Activated B cell treated with CpG ODN at 0.5 μM for 24 hours (primary cell): Measurements from ENCODE around the gene CCDC169. TPM values are rescaled to one million over a fixed set of nuclear protein-coding genes. Genes with fewer than 3 reads are reported as not detected.

Experiments
- ATAC-seq: fragments of 200-7000 bp; cut with Tn5 transposase; one replicate; pipeline ENCODE4 v1.10.0; 2021; ENCODE audit warnings: low read depth, mild to moderate bottlenecking, moderate library complexity
- CTCF ChIA-PET: fragments of 350-600 bp; sonication (Branson Sonifier 250); formaldehyde crosslinking; loops from one replicate; lab custom pipeline; 2021; ENCODE audit warnings: antibody characterized with exemption; lab: Charles Lee
- POLR2A ChIA-PET: fragments of 350-600 bp; sonication (Branson Sonifier 250); formaldehyde crosslinking; loops from one replicate; lab custom pipeline; 2021; ENCODE audit warnings: antibody characterized with exemption; lab: Charles Lee
- DNase-seq: peaks from one replicate; pipeline ENCODE4 v3.0.0; 2022
- H3K27ac Mint-ChIP-seq: one replicate; pipeline ENCODE4 v1.8.0; 2020; ENCODE audit warnings: mixed read lengths
- H3K27me3 Mint-ChIP-seq: one replicate; pipeline ENCODE4 v1.8.0; 2021; ENCODE audit warnings: mixed read lengths
- H3K36me3 Mint-ChIP-seq: one replicate; pipeline ENCODE4 v1.8.0; 2021; ENCODE audit warnings: low read depth, mixed read lengths
- H3K4me1 Mint-ChIP-seq: one replicate; pipeline ENCODE4 v1.8.0; 2021; ENCODE audit warnings: mixed read lengths
- H3K4me3 Mint-ChIP-seq: one replicate; pipeline ENCODE4 v1.8.0; 2020; ENCODE audit warnings: mild to moderate bottlenecking, mixed read lengths
- H3K9me3 Mint-ChIP-seq: one replicate; pipeline ENCODE4 v1.8.0; 2020; ENCODE audit warnings: mixed read lengths
- intact Hi-C: fragments of 100-400 bp; cut with micrococcal nuclease; formaldehyde crosslinking; loops from one replicate; pipeline ENCODE4 v1.15.1; 2024
- total RNA-seq: library from RNA; stranded (reverse); gene quantifications from 2 replicates; pipeline ENCODE4 v1.2.3, GENCODE V29; 2022
- TF ChIP-seq, protein P1 (sequence below): fragments of 200-600 bp; IDR thresholded peaks from one replicate; pipeline ENCODE4 v1.8.0; 2022; ENCODE audit warnings: antibody characterized with exemption, mild to moderate bottlenecking

CCDC169 gene
- total RNA-seq, 1 donor from 2014 or later = 0.18 TPM

DNA sequence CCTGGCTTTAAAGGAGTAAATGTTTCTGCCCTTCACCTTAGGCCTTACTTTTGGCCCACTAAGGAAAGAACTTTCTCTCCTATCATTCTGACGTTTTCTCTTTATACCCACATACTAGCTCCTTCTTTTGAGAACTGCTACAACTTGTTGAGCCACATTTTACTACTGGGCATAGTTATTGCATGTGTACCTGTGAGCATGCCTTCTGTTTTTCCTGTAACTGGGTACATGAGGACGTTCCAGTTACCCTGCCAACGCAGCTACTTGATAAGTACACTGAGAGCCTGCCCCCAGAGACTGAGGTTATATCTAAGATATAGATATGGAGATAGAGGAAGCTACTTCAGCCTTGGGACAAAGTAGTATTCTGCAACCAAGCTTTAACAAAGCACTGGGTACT lies 3.5 kb downstream of the CCDC169 start:
- no peak for DNase-seq
- H3K27ac Mint-ChIP-seq = no peak overlapping the region
- CTCF ChIA-PET = no interaction called here
- no peak for ATAC-seq
- H3K27me3 Mint-ChIP-seq = peaks cover 18% of the 10 kb centered on the region
- POLR2A ChIA-PET = no interaction called here
- intact Hi-C loops = no loop called here
- no peak overlapping the region for H3K4me3 Mint-ChIP-seq
- TF ChIP-seq, protein P1, sequence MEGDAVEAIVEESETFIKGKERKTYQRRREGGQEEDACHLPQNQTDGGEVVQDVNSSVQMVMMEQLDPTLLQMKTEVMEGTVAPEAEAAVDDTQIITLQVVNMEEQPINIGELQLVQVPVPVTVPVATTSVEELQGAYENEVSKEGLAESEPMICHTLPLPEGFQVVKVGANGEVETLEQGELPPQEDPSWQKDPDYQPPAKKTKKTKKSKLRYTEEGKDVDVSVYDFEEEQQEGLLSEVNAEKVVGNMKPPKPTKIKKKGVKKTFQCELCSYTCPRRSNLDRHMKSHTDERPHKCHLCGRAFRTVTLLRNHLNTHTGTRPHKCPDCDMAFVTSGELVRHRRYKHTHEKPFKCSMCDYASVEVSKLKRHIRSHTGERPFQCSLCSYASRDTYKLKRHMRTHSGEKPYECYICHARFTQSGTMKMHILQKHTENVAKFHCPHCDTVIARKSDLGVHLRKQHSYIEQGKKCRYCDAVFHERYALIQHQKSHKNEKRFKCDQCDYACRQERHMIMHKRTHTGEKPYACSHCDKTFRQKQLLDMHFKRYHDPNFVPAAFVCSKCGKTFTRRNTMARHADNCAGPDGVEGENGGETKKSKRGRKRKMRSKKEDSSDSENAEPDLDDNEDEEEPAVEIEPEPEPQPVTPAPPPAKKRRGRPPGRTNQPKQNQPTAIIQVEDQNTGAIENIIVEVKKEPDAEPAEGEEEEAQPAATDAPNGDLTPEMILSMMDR = no peak
- peaks cover 5% of the 10 kb centered on the region for H3K9me3 Mint-ChIP-seq
- peaks cover 18% of the 10 kb centered on the region for H3K4me1 Mint-ChIP-seq
- H3K36me3 Mint-ChIP-seq = no peaks in the 10 kb centered on the region

- Mint-ChIP-seq H3K4me3 (no peak overlapping the region), H3K27ac (no peak overlapping the region), H3K27me3 (peaks cover 14% of the 10 kb centered on the region), H3K4me1 (peaks cover 16% of the 10 kb centered on the region), H3K36me3 (no peaks in the 10 kb centered on the region), H3K9me3 (peaks cover 6% of the 10 kb centered on the region)
- ATAC-seq (no peak), DNase-seq (no peak)
- CTCF ChIA-PET = no interaction called here
- TF ChIP-seq, protein P1 = no peak
- POLR2A ChIA-PET = no interaction called here
- intact Hi-C loops = no loop called here
Measured at GRCh38 chr13:36293497-36293896, 4.1 kb downstream of the CCDC169 start.

DNA sequence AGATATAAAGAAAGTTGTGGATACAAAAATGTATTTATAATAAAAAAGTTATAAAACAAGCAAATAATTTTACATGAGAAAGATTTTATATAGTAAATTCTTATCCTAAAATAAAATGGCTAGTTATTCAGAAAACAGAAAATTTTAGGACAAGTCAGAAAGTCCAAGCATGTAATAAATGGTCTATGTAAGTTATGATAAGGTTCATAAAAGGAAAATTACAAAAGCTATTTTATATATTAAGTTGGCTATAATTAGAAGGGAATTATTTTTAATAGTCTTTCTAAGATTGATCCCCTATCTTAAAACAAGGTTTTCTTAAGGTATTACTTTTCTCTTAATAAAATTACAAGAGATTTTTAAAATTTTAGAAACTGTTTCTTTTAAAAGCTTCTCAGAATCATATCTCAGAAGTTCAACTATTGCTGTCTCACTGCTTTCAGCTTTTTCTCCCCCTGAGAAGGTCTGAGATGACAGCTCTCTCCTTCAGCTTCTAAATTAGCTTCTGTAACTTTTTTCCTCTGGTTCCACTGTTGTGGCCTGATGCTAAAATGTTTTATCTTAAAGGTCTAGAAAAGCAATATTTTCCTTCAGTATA lies 8.7 kb downstream of the CCDC169 start:
- H3K4me1 Mint-ChIP-seq = no peaks in the 10 kb centered on the region
- H3K27ac Mint-ChIP-seq = no peak overlapping the region
- TF ChIP-seq, protein P1 = no peak
- POLR2A ChIA-PET = no interaction called here
- peaks cover 6% of the 10 kb centered on the region for H3K9me3 Mint-ChIP-seq
- intact Hi-C loops = no loop called here
- H3K27me3 Mint-ChIP-seq = no peaks in the 10 kb centered on the region
- no peak for ATAC-seq
- H3K4me3 Mint-ChIP-seq = no peak overlapping the region
- no peaks in the 10 kb centered on the region for H3K36me3 Mint-ChIP-seq
- CTCF ChIA-PET = no interaction called here
- DNase-seq = no peak

GRCh38 chr13:36286006-36286405 lies 11.6 kb downstream of the CCDC169 start:
- DNase-seq = no peak
- no peaks in the 10 kb centered on the region for H3K36me3 Mint-ChIP-seq
- no peaks in the 10 kb centered on the region for H3K27me3 Mint-ChIP-seq
- no peak for ATAC-seq
- ChIA-PET POLR2A (no interaction called here), CTCF (no interaction called here)
- TF ChIP-seq, protein P1 = no peak
- no peak overlapping the region for H3K4me3 Mint-ChIP-seq
- H3K4me1 Mint-ChIP-seq = no peaks in the 10 kb centered on the region
- intact Hi-C loops = no loop called here
- peaks cover 6% of the 10 kb centered on the region for H3K9me3 Mint-ChIP-seq
- H3K27ac Mint-ChIP-seq = no peak overlapping the region

DNA sequence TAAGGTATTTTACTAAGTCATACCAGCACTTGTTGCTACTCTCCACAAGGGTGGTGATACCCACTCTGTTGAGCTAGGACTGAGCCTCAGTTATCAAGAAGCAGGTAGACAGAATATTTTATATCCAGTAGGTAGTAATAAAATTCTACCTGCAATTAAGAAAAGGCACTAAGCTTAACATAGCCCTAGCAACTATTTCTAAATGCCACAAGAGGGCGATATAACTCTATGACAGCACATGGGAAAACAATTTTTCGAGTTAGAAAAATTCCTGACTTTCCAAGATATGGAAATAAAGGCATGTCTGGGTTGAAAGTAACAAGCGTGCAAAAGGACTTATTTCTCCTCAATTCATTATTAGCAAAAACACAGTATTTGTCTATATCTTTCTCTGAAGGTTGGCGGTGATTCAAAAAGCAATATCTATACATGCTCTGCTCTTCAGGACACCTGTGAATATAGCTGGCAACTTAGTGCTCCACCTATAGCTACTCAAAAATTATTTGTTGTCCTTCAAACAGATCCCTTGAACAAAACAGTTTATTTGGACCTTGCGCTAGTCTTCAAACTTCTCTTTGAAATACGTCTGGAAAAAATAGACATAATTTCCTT lies 14.7 kb downstream of the CCDC169 start:
- H3K27me3 Mint-ChIP-seq = no peaks in the 10 kb centered on the region
- H3K4me1 Mint-ChIP-seq = no peaks in the 10 kb centered on the region
- ATAC-seq = no peak
- H3K4me3 Mint-ChIP-seq = no peak overlapping the region
- no peaks in the 10 kb centered on the region for H3K36me3 Mint-ChIP-seq
- H3K9me3 Mint-ChIP-seq = no peaks in the 10 kb centered on the region
- POLR2A ChIA-PET = no interaction called here
- DNase-seq = no peak
- intact Hi-C loops = loop anchor here (1.0 to 2.0 kb wide), 4 partner anchors 64 to 698 kb away; partner anchors contain the start of gene SPART
- TF ChIP-seq, protein P1 = no peak
- CTCF ChIA-PET = interaction anchor here (0.9 to 2.3 kb wide), 6 partner anchors 10 to 699 kb away, joined by 3 to 10 read pairs (median 4); no protein-coding TSS in a partner anchor
- no peak overlapping the region for H3K27ac Mint-ChIP-seq
